GM12873 (cell line): ENCODE results near the gene PLCXD1.

Source experiments
- CTCF ChIP-seq: IDR thresholded peaks from 2 replicates; pipeline ENCODE4 v1.5.1; 2012; ENCODE audit warnings: low read depth, mild to moderate bottlenecking, moderate library complexity, low read length, control low read depth; ENCODE audit not compliant: insufficient read depth; ENCODE audit errors: missing control alignments

PLCXD1 gene

GRCh38 chrX:255923-256331 lies 25.3 kb upstream of the PLCXD1 start:
- no peak for TF ChIP-seq CTCF

GRCh38 chrX:257681-258289 lies 23.4 kb upstream of the PLCXD1 start:
- TF ChIP-seq CTCF = no peak

GRCh38 chrX:258291-259040 lies 22.7 kb upstream of the PLCXD1 start:
- TF ChIP-seq CTCF = no peak

GRCh38 chrX:259692-260355 lies 21.4 kb upstream of the PLCXD1 start:
- TF ChIP-seq CTCF = no peak

GRCh38 chrX:261167-261918 lies 19.8 kb upstream of the PLCXD1 start:
- no peak for TF ChIP-seq CTCF

- no peak for TF ChIP-seq CTCF
Observed at GRCh38 chrX:261919-262352, 19.2 kb upstream of the PLCXD1 start.
